ENCODE results near the gene FHOD3.

Gene FHOD3

GRCh38 chr18:36638224-36638623 is 340.7 kb downstream of the FHOD3 start:
- Histone ChIP-seq H3K27ac (replicated peaks) (no peak overlapping the region), H3K4me3 (replicated peaks; ENCODE audit: insufficient read depth, low read length) (no peak overlapping the region), H3K27me3 (ENCODE audit: insufficient read depth, poor library complexity, severe bottlenecking) (peaks cover 3% of the 10 kb centered on the region)
- TF ChIP-seq CTCF (IDR thresholded peaks at IDR 0.05; ENCODE audit: insufficient read depth, low read length) = no peak
- no peak for TF ChIP-seq SPI1 (IDR thresholded peaks at IDR 0.05; ENCODE audit: borderline replicate concordance, low read depth)
- TF ChIP-seq POLR2AphosphoS5 (IDR thresholded peaks at IDR 0.05; ENCODE audit: low read depth) = no peak
- TF ChIP-seq GABPA (IDR thresholded peaks at IDR 0.05; ENCODE audit: low read depth) = no peak
- TF ChIP-seq REST (IDR thresholded peaks at IDR 0.05; ENCODE audit: insufficient replicate concordance, low read depth) = no peak
- no peak for DNase-seq (ENCODE audit: low read depth in 1 of 2, low spot score in 1 of 2)

GRCh38 chr18:36640021-36640952 is 342.8 kb downstream of the FHOD3 start:
- H3K27ac ChIP-seq (replicated peaks) = no peak overlapping the region
- no peak overlapping the region for H3K4me3 ChIP-seq (replicated peaks; ENCODE audit: insufficient read depth, low read length)
- TF ChIP-seq SPI1 (IDR thresholded peaks at IDR 0.05; ENCODE audit: borderline replicate concordance, low read depth) (no peak), CTCF (IDR thresholded peaks at IDR 0.05; ENCODE audit: insufficient read depth, low read length) (no peak), POLR2AphosphoS5 (IDR thresholded peaks at IDR 0.05; ENCODE audit: low read depth) (no peak), REST (IDR thresholded peaks at IDR 0.05; ENCODE audit: insufficient replicate concordance, low read depth) (no peak), GABPA (IDR thresholded peaks at IDR 0.05; ENCODE audit: low read depth) (no peak)
- no peak for DNase-seq (ENCODE audit: low read depth in 1 of 2, low spot score in 1 of 2)
- H3K27me3 ChIP-seq (ENCODE audit: insufficient read depth, poor library complexity, severe bottlenecking) = no peaks in the 10 kb centered on the region

- Histone ChIP-seq H3K4me3 (replicated peaks; ENCODE audit: insufficient read depth, low read length) (no peak overlapping the region), H3K27me3 (ENCODE audit: insufficient read depth, poor library complexity, severe bottlenecking) (no peaks in the 10 kb centered on the region), H3K27ac (replicated peaks) (no peak overlapping the region)
- no peak for DNase-seq (ENCODE audit: low read depth in 1 of 2, low spot score in 1 of 2)
- TF ChIP-seq GABPA (IDR thresholded peaks at IDR 0.05; ENCODE audit: low read depth) (no peak), POLR2AphosphoS5 (IDR thresholded peaks at IDR 0.05; ENCODE audit: low read depth) (no peak), CTCF (IDR thresholded peaks at IDR 0.05; ENCODE audit: insufficient read depth, low read length) (no peak), SPI1 (IDR thresholded peaks at IDR 0.05; ENCODE audit: borderline replicate concordance, low read depth) (no peak), REST (IDR thresholded peaks at IDR 0.05; ENCODE audit: insufficient replicate concordance, low read depth) (no peak)
Measured at GRCh38 chr18:36643061-36643460, 345.5 kb downstream of the FHOD3 start.
